ENCODE data around the gene AHRR. TPM values are rescaled to one million over a fixed set of nuclear protein-coding genes. Genes with fewer than 3 reads are reported as not detected.
"Not testable (repeated sequence)": the region's sequence is repeated elsewhere in the genome, so short reads cannot be mapped to it uniquely, and the experiment has no call there.

AHRR gene
- total and polyA plus RNA-seq, 2 donors (not counting 1 experiment from before 2014, with no cell fraction given), result 11.3 to 26.4 TPM

DNA sequence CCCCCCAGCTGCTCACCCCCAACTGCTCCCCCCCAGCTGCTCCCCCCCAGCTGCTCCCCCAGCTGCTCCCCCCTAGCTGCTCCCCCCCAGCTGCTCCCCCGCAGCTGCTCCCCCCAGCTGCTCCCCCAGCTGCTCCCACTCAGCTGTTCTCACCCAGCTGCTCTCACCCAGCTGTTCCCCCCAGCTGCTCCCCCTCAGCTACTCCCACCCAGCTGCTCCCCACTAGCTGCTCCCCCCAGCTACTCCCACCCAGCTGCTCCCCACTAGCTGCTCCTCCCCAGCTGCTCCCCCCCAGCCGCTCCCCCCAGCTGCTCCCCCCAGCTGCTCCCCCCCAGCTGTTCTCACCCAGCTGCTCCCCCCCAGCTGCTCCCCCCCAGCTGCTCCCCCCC is 22.8 kb upstream of the AHRR start:
- Histone ChIP-seq H3K9me3 (ENCODE audit: control insufficient read depth, insufficient read depth, low read depth, low read length) (no peaks in the 10 kb centered on the region), H2AFZ (ENCODE audit: low read length) (no peak overlapping the region), H3K9ac (ENCODE audit: insufficient read depth, low read length) (no peak overlapping the region), H3K4me2 (ENCODE audit: extremely low read depth, insufficient read depth, low read length) (no peak overlapping the region), H3K27ac (ENCODE audit: insufficient read depth, low read length) (no peak overlapping the region), H3K79me2 (ENCODE audit: control insufficient read depth, insufficient read depth, low read length) (peaks cover 10% of the 10 kb centered on the region), H4K20me1 (ENCODE audit: control insufficient read depth, extremely low read depth, insufficient read depth, low read length) (peaks cover 2% of the 10 kb centered on the region), H3K27me3 (ENCODE audit: control insufficient read depth, insufficient read depth, low read length) (no peaks in the 10 kb centered on the region), H3K4me1 (ENCODE audit: control insufficient read depth, extremely low read depth, insufficient read depth, low read length) (peaks cover 2% of the 10 kb centered on the region), H3K4me3 (replicated peaks in 1 of 4; ENCODE audit: control extremely low read depth in 1 of 4, insufficient read depth in 1 of 4, low read depth in 3 of 4, low read length in 4 of 4) (no peak overlapping the region), H3K36me3 (ENCODE audit: control insufficient read depth, insufficient read depth, low read length) (no peaks in the 10 kb centered on the region)
- TF ChIP-seq, protein P1, sequence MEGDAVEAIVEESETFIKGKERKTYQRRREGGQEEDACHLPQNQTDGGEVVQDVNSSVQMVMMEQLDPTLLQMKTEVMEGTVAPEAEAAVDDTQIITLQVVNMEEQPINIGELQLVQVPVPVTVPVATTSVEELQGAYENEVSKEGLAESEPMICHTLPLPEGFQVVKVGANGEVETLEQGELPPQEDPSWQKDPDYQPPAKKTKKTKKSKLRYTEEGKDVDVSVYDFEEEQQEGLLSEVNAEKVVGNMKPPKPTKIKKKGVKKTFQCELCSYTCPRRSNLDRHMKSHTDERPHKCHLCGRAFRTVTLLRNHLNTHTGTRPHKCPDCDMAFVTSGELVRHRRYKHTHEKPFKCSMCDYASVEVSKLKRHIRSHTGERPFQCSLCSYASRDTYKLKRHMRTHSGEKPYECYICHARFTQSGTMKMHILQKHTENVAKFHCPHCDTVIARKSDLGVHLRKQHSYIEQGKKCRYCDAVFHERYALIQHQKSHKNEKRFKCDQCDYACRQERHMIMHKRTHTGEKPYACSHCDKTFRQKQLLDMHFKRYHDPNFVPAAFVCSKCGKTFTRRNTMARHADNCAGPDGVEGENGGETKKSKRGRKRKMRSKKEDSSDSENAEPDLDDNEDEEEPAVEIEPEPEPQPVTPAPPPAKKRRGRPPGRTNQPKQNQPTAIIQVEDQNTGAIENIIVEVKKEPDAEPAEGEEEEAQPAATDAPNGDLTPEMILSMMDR (conservative IDR thresholded peaks at IDR 0.05 in 1 of 2, IDR thresholded peaks at IDR 0.05 in 1 of 2; ENCODE audit: low read depth in 1 of 2, low read length in 2 of 2), result no peak
- TF ChIP-seq EZH2 (IDR thresholded peaks at IDR 0.05; ENCODE audit: low read length, missing control alignments), result no peak
- no peak for DNase-seq (ENCODE audit: low read depth in 2 of 2)

DNA sequence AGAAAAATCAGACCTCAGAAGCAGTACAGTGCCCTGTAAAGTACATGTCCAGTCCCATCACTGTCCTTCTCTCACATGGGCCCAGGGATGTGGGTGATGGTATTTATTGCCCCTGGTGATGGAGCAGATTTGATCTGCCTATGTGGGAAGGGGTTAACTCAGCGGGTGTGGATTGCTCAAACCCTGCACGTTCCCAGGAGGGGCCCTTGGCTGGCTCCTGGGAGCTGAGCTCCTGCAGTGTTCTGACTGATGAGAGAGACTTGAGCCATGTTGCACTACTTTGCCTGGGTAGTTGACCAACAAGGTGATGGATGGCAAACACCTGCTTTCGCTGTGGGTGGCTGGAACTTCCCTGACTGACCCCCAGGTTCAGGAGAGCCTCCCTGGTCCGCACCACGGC is 21.6 kb upstream of the AHRR start:
- not testable (repeated sequence) for H3K27ac ChIP-seq (ENCODE audit: insufficient read depth, low read length); H2AFZ ChIP-seq (ENCODE audit: low read length); H3K4me3 ChIP-seq (replicated peaks in 1 of 4; ENCODE audit: control extremely low read depth in 1 of 4, insufficient read depth in 1 of 4, low read depth in 3 of 4, low read length in 4 of 4); H3K4me2 ChIP-seq (ENCODE audit: extremely low read depth, insufficient read depth, low read length); H3K9ac ChIP-seq (ENCODE audit: insufficient read depth, low read length); DNase-seq (ENCODE audit: low read depth in 2 of 2); H3K36me3 ChIP-seq (ENCODE audit: control insufficient read depth, insufficient read depth, low read length); H3K9me3 ChIP-seq (ENCODE audit: control insufficient read depth, insufficient read depth, low read depth, low read length); H3K4me1 ChIP-seq (ENCODE audit: control insufficient read depth, extremely low read depth, insufficient read depth, low read length); H4K20me1 ChIP-seq (ENCODE audit: control insufficient read depth, extremely low read depth, insufficient read depth, low read length); H3K27me3 ChIP-seq (ENCODE audit: control insufficient read depth, insufficient read depth, low read length)
- peaks cover 10% of the 10 kb centered on the region for H3K79me2 ChIP-seq (ENCODE audit: control insufficient read depth, insufficient read depth, low read length)

DNA sequence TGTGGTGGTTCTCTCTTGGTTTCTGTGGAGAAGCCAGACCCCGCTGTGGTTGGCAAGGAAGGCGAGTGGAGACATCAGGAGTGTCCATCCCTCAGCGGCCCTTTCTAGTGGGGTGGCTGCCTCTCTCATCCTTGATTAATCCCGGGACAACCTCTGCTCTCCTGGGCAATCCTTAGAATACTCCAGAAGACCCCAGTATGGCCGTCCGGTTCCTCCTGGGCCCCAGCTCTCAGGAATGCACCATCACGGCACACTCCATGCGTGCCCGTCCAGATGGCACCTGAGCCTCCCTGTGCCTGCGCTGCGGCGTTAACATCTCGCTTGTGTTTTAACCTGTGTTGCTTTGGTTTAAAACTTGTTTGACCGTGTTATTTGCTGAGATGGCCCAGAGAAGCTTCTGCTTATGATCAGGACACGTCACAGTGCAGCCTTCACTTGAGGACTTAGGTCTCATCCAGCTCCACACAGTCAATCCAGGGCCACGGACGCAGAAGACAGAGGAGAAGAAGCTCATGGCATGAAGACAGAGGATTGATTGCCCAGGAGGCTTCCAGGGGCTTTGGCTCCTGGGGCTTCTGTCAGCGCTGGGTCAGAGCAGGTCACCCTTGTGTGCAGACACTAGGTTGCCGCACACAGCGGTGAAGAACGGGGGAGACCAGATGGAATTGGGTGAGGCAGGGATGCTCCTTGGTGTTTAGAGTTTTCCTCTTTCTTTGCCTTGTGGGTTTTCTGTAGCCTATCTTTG is 20.7 kb upstream of the AHRR start:
- H3K9me3 ChIP-seq (ENCODE audit: control insufficient read depth, insufficient read depth, low read depth, low read length); H3K4me3 ChIP-seq (replicated peaks in 1 of 4; ENCODE audit: control extremely low read depth in 1 of 4, insufficient read depth in 1 of 4, low read depth in 3 of 4, low read length in 4 of 4); H3K27ac ChIP-seq (ENCODE audit: insufficient read depth, low read length); H3K27me3 ChIP-seq (ENCODE audit: control insufficient read depth, insufficient read depth, low read length); H3K4me2 ChIP-seq (ENCODE audit: extremely low read depth, insufficient read depth, low read length); H4K20me1 ChIP-seq (ENCODE audit: control insufficient read depth, extremely low read depth, insufficient read depth, low read length); H3K4me1 ChIP-seq (ENCODE audit: control insufficient read depth, extremely low read depth, insufficient read depth, low read length); H2AFZ ChIP-seq (ENCODE audit: low read length); H3K36me3 ChIP-seq (ENCODE audit: control insufficient read depth, insufficient read depth, low read length); H3K9ac ChIP-seq (ENCODE audit: insufficient read depth, low read length); DNase-seq (ENCODE audit: low read depth in 2 of 2): not testable (repeated sequence)
- peaks cover 12% of the 10 kb centered on the region for H3K79me2 ChIP-seq (ENCODE audit: control insufficient read depth, insufficient read depth, low read length)

DNA sequence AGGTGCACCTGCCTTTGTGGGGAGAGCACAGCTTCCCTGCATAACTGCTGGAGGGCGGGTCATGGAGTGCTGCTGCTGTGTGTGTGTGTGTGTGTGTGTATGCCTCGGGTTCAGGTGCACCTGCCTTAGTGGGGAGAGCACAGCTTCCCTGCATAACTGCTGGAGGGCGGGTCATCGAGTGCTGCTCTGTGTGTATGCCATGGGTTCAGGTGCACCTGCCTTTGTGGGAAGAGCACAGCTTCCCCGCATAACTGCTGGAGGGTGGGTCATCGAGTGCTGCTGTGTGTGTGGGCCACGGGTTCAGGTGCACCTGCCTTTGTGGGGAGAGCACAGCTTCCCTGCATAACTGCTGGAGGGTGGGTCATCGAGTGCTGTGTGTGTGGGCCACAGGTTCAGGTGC is 19.1 kb upstream of the AHRR start:
- H3K4me1 ChIP-seq (ENCODE audit: control insufficient read depth, extremely low read depth, insufficient read depth, low read length); H3K36me3 ChIP-seq (ENCODE audit: control insufficient read depth, insufficient read depth, low read length); H3K4me2 ChIP-seq (ENCODE audit: extremely low read depth, insufficient read depth, low read length); H3K4me3 ChIP-seq (replicated peaks in 1 of 4; ENCODE audit: control extremely low read depth in 1 of 4, insufficient read depth in 1 of 4, low read depth in 3 of 4, low read length in 4 of 4); H2AFZ ChIP-seq (ENCODE audit: low read length); DNase-seq (ENCODE audit: low read depth in 2 of 2); H3K27ac ChIP-seq (ENCODE audit: insufficient read depth, low read length); H3K9me3 ChIP-seq (ENCODE audit: control insufficient read depth, insufficient read depth, low read depth, low read length); H3K27me3 ChIP-seq (ENCODE audit: control insufficient read depth, insufficient read depth, low read length); H4K20me1 ChIP-seq (ENCODE audit: control insufficient read depth, extremely low read depth, insufficient read depth, low read length); H3K9ac ChIP-seq (ENCODE audit: insufficient read depth, low read length): not testable (repeated sequence)
- peaks cover 12% of the 10 kb centered on the region for H3K79me2 ChIP-seq (ENCODE audit: control insufficient read depth, insufficient read depth, low read length)

All from fibroblast of lung (primary cell).